Bladder microvascular endothelial cell (primary cell): ENCODE measurements around the gene BRCA2. TPM values are rescaled to one million over a fixed set of nuclear protein-coding genes. Genes with fewer than 3 reads are reported as not detected.

ENCODE experiments used
- total RNA-seq: library from RNA; depleted of rRNA; stranded (reverse); fragments of >200 nt; gene quantifications from 2 replicates; pipeline ENCODE4 v1.2.3, GENCODE V29; 2014

BRCA2 gene, protein sequence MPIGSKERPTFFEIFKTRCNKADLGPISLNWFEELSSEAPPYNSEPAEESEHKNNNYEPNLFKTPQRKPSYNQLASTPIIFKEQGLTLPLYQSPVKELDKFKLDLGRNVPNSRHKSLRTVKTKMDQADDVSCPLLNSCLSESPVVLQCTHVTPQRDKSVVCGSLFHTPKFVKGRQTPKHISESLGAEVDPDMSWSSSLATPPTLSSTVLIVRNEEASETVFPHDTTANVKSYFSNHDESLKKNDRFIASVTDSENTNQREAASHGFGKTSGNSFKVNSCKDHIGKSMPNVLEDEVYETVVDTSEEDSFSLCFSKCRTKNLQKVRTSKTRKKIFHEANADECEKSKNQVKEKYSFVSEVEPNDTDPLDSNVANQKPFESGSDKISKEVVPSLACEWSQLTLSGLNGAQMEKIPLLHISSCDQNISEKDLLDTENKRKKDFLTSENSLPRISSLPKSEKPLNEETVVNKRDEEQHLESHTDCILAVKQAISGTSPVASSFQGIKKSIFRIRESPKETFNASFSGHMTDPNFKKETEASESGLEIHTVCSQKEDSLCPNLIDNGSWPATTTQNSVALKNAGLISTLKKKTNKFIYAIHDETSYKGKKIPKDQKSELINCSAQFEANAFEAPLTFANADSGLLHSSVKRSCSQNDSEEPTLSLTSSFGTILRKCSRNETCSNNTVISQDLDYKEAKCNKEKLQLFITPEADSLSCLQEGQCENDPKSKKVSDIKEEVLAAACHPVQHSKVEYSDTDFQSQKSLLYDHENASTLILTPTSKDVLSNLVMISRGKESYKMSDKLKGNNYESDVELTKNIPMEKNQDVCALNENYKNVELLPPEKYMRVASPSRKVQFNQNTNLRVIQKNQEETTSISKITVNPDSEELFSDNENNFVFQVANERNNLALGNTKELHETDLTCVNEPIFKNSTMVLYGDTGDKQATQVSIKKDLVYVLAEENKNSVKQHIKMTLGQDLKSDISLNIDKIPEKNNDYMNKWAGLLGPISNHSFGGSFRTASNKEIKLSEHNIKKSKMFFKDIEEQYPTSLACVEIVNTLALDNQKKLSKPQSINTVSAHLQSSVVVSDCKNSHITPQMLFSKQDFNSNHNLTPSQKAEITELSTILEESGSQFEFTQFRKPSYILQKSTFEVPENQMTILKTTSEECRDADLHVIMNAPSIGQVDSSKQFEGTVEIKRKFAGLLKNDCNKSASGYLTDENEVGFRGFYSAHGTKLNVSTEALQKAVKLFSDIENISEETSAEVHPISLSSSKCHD (N-terminal part only)
- total RNA-seq = 4.8 and 5.3 TPM in 2 replicates

DNA sequence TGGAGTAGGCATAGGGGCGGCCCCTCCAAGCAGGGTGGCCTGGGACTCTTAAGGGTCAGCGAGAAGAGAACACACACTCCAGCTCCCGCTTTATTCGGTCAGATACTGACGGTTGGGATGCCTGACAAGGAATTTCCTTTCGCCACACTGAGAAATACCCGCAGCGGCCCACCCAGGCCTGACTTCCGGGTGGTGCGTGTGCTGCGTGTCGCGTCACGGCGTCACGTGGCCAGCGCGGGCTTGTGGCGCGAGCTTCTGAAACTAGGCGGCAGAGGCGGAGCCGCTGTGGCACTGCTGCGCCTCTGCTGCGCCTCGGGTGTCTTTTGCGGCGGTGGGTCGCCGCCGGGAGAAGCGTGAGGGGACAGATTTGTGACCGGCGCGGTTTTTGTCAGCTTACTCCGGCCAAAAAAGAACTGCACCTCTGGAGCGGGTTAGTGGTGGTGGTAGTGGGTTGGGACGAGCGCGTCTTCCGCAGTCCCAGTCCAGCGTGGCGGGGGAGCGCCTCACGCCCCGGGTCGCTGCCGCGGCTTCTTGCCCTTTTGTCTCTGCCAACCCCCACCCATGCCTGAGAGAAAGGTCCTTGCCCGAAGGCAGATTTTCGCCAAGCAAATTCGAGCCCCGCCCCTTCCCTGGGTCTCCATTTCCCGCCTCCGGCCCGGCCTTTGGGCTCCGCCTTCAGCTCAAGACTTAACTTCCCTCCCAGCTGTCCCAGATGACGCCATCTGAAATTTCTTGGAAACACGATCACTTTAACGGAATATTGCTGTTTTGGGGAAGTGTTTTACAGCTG lies at the start of gene BRCA2, which contains the start of gene ZAR1L:
Gene BRCA2, plus strand, starts transcription at position 271 of the 790 bp plus-strand sequence. CDS start 953 bp downstream, outside the sequence.
Gene ZAR1L, minus strand, starts transcription at position 126 of the 790 bp plus-strand sequence. CDS start 3,438 bp downstream, outside the sequence.

DNA sequence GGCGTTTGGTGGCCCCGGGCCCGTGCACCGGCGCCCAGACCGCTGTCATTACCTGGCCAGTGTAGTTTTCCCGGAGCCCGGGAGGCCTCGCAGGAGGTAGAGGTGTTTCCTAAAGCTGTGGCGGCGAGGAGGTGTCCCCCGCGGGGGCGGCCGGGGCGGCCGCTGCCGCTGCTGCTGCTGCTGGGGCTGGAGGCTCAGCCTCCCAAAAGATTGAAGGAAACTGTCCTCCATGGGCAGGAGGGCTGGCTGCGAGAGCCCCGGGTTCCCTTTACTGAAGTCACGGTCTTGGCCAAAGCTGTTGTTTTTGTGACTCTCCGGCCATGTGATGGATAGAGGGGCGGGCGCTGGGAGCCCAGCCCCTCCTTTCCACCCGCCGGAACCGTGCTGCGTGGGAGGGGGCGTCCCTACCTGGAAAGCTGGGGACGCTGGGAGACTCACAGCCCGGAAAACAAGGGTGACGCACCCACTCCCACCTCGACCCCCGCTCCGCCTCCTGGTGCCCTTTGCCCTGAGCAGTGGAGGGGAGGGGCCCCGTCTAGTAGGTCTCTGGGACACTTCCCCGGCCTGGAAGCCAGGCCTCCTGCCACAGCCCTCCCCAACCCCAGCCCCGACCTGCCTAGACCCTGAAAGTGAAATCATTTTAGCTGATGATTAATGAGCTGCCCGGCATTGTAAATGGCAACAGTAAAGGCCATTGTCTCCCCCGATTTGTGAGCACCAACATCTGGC lies 112.7 kb downstream of the BRCA2 start, which contains the start of gene N4BP2L1:
Gene N4BP2L1, minus strand, starts transcription at position 279 of the 729 bp plus-strand sequence. Its CDS starts 48 bp downstream, at position 231.

Other genes starting within 250 kb of the BRCA2 start
- not detected in 2 replicates for gene ZAR1L, start 145 bp upstream of the BRCA2 start, total RNA-seq
- gene N4BP2L1, start 112.6 kb downstream of the BRCA2 start, total RNA-seq = 3.4 and 8.3 TPM in 2 replicates
- gene N4BP2L2, start 223.3 kb downstream of the BRCA2 start, total RNA-seq = 37.9 and 131 TPM in 2 replicates